GM06990 (cell line): ENCODE data around the gene TFAP2A.

ENCODE experiments used
- DNase-seq: peaks from one replicate; pipeline ENCODE4 v3.0.0-alpha.2; 2011; ENCODE audit not compliant: insufficient read length; ENCODE audit errors: extremely low read depth
- H3K27me3 ChIP-seq: replicated peaks from 2 replicates; pipeline ENCODE4 v1.6.0; 2011; ENCODE audit warnings: low read length; ENCODE audit not compliant: control insufficient read depth, insufficient read depth
- H3K36me3 ChIP-seq: 2 replicates; pipeline ENCODE4 v1.5.1; 2011; ENCODE audit warnings: low read length; ENCODE audit not compliant: control insufficient read depth, insufficient read depth
- H3K4me3 ChIP-seq: replicated peaks from 2 replicates; pipeline ENCODE4 v1.5.1; 2011; ENCODE audit warnings: low read depth, mild to moderate bottlenecking, control low read depth, low read length
- TF ChIP-seq, protein P1 (sequence below): IDR thresholded peaks from 2 replicates; pipeline ENCODE4 v1.5.1; 2011; ENCODE audit warnings: low read length, control low read depth, mild to moderate bottlenecking, inconsistent platforms; ENCODE audit not compliant: insufficient read depth, poor library complexity, severe bottlenecking

The TFAP2A gene

DNA sequence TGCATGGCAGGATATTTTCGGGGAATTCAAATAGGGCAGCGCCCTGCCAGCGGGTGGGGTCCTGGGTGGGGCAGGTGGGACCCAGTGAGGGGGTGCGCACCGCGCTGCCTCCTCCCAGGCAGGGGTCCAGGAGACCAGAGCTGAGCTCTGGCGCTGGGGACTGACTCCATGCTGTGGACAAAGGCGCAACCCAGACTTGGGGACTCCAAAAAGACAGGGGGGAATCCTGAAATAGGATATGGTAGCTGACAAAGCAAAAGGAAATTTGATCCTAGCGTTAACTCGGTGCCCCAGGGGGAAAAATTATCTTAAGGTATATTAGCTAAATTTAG is 23.6 kb downstream of the TFAP2A start:
- DNase-seq, result no peak
- Histone ChIP-seq H3K4me3 (no peak overlapping the region), H3K27me3 (peaks cover 4% of the 10 kb centered on the region), H3K36me3 (no peaks in the 10 kb centered on the region)
- TF ChIP-seq, protein P1, sequence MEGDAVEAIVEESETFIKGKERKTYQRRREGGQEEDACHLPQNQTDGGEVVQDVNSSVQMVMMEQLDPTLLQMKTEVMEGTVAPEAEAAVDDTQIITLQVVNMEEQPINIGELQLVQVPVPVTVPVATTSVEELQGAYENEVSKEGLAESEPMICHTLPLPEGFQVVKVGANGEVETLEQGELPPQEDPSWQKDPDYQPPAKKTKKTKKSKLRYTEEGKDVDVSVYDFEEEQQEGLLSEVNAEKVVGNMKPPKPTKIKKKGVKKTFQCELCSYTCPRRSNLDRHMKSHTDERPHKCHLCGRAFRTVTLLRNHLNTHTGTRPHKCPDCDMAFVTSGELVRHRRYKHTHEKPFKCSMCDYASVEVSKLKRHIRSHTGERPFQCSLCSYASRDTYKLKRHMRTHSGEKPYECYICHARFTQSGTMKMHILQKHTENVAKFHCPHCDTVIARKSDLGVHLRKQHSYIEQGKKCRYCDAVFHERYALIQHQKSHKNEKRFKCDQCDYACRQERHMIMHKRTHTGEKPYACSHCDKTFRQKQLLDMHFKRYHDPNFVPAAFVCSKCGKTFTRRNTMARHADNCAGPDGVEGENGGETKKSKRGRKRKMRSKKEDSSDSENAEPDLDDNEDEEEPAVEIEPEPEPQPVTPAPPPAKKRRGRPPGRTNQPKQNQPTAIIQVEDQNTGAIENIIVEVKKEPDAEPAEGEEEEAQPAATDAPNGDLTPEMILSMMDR, result no peak

DNA sequence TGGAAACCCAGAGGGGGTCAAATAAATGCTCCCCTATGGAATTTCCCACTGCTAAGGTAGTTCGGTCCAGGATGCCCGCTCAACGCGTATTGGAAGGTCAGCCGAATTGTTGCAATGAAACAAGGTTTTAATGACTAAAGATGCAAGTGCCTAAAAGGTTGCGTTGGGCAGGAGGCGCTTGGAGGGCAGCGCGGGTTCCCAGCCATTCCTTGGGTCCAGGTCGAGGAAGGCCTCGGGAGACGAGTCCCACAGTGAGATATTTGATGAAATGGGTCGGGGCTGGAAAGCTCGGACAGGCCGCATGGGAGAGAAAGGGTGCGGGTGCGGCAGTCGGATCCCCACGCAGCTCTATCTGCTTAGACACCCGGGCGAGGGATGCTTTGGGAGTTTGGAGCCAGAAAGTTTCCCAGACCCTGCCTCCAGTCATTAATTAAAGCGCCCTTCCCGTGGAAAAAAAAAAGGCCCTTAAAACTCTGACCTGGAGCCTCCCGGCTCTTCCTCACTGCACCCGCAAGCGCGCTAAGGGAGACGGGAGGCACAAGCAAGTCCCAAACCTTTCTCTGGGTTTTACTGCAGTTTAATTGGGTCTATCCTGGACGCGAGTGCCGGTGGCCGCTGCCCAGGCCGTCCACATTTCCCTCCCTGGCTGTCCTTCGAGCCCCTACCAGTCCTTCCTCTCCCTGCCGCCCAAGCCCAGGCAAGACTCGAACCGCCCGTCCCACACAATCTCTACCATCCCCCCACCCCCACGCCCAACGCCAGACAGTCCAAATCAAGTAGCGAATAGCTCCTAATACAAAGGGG is 24.2 kb downstream of the TFAP2A start:
- TF ChIP-seq, protein P1, result no peak
- no peak for DNase-seq
- Histone ChIP-seq H3K36me3 (no peaks in the 10 kb centered on the region), H3K4me3 (no peak overlapping the region), H3K27me3 (peaks cover 4% of the 10 kb centered on the region)

DNA sequence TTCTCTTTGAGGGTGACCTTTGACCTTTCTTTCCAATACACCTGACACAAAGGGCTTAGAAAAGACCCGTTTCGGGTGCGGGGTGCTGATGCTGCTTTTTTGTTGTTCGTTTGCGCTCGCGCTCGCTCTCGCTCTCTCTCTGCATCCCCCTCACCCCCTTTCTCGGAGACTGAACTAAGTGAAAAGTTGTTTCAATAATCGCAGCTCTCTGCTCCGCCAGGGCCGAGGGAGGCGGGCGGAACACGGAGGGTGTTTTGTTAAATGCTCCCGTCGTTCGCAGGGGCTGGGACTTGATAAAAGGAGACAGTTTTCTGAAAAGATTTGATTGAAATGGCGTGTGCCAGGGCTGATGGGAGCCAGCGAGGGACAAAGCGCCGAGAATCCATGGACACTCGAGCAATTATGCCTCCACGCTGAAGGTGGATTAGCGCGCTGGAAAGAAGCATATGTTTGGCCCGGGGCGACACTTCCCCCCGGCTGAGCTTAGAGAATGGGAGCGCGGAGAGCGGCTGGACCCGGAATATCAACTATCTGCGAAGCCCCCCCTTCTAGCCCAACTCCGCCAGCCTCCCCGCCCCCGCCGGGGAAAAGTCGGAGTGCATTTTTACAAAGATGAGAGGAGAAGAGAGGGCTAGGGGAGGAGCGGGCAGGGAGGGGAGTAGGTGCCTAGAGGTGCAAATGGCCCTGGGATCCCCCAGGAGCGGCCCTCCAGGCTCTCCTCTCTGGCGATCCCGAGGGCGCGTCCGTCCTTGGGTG is 25.0 kb downstream of the TFAP2A start:
- H3K27me3 ChIP-seq, result peaks cover 4% of the 10 kb centered on the region
- no peak for DNase-seq
- no peak overlapping the region for H3K4me3 ChIP-seq

DNA sequence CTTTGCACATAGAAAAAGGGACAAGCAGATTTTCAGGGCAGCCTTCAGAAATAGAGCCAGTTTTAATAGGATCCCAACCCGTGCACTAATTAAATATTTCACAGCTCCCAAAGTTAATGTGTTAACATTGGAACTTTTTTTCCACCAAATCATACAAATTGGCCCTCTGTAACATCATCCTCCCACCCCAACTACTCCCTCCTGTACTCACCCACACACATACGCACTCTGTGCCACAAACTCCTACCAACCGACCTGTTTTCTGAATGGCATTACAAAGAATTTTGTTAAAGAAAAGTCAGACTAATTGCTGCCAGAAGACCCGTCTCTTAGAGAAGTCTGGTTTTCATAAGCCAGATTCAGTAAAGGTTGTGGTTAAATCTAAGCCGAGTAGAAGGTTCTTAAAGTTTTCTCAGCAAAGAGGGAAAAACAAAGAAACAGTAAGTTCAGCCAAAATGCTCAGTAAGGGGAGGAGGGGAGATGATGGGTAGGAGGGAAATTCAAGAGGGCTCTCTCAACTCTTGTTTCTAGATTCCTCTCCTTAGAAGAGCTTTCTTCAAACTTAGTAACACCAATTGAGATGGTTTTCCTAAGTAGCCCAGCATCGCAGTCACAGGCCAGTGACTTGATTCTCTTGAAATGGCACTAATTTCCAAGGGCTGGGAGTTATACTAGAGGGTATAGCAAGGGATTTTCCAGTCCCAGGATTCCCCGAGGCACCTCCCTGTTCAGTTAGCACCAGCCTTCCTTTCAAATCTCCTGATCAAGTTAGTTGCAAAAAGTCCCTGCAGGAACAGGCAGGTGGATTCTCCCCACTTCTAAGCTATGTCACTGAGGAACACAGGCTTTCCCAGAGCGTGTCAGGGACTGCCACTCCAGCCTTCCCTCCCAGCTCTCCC is 27.9 kb downstream of the TFAP2A start:
- DNase-seq, result no peak
- Histone ChIP-seq H3K27me3 (peaks cover 2% of the 10 kb centered on the region), H3K36me3 (no peaks in the 10 kb centered on the region), H3K4me3 (no peak overlapping the region)
- TF ChIP-seq, protein P1, result no peak

More for the DNA sequence above, 25.0 kb downstream of the TFAP2A start:
- TF ChIP-seq, protein P1, result no peak
- no peaks in the 10 kb centered on the region for H3K36me3 ChIP-seq

DNA sequence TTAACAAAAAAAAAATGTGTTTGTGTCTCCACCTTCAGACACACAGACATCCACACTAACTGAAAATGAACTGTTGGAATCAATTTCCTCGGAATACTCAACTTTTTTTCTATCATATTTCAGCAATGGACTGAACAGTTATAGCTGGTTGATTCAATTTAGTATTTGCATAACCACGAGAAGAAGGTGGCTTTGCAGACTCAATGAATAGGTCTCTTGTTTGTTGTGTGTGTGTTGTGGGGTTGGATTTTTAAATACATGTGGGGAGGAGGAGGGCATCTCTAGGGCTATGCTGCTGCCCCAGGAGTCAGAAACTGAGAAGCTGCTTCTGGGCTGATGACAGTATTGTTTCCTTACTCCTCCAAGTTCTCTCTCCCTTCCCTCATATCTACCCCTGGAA is 28.7 kb downstream of the TFAP2A start:
- no peak overlapping the region for H3K4me3 ChIP-seq
- TF ChIP-seq, protein P1, result no peak
- H3K36me3 ChIP-seq, result no peaks in the 10 kb centered on the region
- H3K27me3 ChIP-seq, result peaks cover 2% of the 10 kb centered on the region
- no peak for DNase-seq
